ENCODE data around the gene ZEB2.

DNA sequence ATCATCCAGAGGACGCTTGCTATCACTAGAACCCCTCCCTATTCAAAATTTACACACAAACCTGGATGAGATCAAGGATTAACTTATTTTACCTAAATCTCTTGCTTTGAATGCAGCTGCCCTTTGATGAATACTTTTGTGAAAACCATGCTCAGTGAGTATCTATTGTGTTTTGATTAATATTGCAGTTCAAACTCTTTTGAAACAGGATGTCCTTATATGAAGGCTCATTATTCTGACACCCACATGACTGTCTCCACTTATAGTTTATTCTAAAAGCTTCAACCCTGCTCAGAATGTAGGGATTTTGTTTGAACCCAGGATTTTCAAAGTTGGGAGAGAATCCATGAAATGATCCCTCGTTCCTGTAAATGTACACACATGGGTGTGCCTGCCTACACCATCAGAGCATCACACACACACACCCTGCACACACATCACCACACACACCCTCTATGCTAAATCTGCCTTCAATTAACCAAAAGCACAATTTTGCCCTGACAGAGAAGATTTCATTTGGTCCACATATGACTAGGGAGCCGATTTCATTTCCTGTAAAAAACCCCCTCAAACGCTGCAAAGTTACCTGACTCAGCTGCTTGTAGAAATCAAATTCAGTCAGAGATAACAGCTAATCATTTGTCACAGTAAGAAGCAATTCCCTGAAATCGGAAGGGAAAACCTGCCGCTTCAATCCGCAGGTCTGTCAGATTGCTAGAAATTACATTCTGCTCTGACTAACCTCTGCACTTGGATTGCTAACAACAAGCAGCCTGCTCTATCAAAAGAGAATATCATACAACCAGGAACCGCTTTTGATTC lies 65.2 kb downstream of the ZEB2 start:
- TF ChIP-seq, protein P1, sequence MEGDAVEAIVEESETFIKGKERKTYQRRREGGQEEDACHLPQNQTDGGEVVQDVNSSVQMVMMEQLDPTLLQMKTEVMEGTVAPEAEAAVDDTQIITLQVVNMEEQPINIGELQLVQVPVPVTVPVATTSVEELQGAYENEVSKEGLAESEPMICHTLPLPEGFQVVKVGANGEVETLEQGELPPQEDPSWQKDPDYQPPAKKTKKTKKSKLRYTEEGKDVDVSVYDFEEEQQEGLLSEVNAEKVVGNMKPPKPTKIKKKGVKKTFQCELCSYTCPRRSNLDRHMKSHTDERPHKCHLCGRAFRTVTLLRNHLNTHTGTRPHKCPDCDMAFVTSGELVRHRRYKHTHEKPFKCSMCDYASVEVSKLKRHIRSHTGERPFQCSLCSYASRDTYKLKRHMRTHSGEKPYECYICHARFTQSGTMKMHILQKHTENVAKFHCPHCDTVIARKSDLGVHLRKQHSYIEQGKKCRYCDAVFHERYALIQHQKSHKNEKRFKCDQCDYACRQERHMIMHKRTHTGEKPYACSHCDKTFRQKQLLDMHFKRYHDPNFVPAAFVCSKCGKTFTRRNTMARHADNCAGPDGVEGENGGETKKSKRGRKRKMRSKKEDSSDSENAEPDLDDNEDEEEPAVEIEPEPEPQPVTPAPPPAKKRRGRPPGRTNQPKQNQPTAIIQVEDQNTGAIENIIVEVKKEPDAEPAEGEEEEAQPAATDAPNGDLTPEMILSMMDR (IDR thresholded peaks at IDR 0.05) = no peak
- no peak for TF ChIP-seq EP300 (IDR thresholded peaks at IDR 0.05)

Measured in ovary (tissue), 3 donors.